NCI-H460 (cell line): ENCODE data around the gene TRIM51G. TPM values are rescaled to one million over a fixed set of nuclear protein-coding genes. Genes with fewer than 3 reads are reported as not detected.
"Not testable (repeated sequence)": the region's sequence is repeated elsewhere in the genome, so short reads cannot be mapped to it uniquely, and the experiment has no call there.

Experiments used
- DNase-seq: peaks from one replicate; pipeline ENCODE4 v3.0.0-alpha.2; 2016; ENCODE audit warnings: low read depth; ENCODE audit errors: extremely low read depth
- polyA plus RNA-seq: library from polyadenylated mRNA; depleted of rRNA; stranded (reverse); fragments of >200 nt; gene quantifications from 2 replicates; pipeline ENCODE4 v1.2.3, GENCODE V29; 2014; cell fraction: nucleus; rRNA removed
- total RNA-seq: library from RNA; depleted of rRNA; stranded (reverse); fragments of >200 nt; shearing (Covaris generic); gene quantifications from 2 replicates; pipeline ENCODE4 v1.2.3, GENCODE V29; 2014; rRNA removed

The TRIM51G gene, protein sequence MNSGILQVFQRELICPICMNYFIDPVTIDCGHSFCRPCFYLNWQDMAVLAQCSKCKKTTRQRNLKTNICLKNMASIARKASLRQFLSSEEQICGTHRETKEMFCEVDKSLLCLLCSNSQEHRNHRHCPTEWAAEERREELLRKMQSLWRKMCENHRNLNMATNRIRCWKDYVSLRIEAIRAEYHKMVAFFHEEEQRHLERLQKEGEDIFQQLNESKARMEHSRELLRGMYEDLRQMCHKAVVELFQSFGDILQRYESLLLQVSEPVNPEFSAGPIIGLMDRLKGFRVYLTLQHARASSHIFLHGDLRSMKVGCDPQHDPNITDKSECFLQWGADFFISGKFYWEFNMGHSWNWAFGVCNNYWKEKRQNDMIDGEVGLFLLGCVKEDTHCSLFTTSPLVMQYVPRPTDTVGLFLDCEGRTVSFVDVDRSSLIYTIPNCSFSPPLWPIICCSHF
- total RNA-seq = not detected in 2 replicates
- polyA plus RNA-seq = not detected in 2 replicates

DNA sequence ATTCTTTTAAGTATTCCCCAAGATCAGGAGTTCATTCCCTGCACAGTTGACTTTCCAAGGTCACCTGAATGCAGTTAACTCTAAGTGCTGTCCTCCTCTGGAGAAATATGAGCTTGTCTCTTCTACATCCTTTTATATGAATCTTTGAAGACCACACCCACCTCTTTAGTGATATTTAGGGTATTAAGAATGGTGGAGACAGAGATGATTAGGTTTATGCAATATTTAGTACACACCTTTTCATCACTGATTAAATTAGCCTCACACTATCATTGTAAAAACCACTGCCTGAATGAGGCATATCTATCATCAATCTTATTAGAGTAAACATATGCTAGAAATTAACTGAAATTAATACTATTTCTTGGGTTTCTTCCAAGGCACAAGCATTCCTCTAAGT, at the start of gene TRIM51G:
TRIM51G (minus strand) TSS at position 101 of the 400 bp plus-strand sequence. CDS start 2,190 bp downstream, outside the sequence.
- not testable (repeated sequence) for DNase-seq

DNA sequence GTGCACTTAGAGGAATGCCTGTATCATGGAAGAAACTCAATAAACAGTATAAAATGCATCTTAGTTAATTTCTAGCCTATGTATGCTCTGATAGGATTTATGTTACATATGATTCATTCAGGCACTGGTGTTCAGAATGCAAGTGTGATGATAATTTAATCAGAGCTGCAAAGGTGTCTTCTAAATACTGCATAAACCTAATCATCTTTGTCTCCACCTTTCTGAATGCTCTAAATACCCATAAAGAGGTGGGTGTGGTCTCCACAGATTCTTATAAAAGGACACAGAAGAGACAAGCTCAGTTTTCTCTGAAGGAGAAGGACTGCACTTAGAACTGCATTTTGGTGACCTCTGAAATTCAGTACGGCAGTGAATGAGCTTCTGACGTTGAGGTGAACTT, 44.8 kb upstream of the TRIM51G start, which contains the start of gene TRIM49B:
TRIM49B (plus strand) TSS at position 301 of the 400 bp plus-strand sequence. CDS start 2,777 bp downstream, outside the sequence.
- DNase-seq = not testable (repeated sequence)

DNA sequence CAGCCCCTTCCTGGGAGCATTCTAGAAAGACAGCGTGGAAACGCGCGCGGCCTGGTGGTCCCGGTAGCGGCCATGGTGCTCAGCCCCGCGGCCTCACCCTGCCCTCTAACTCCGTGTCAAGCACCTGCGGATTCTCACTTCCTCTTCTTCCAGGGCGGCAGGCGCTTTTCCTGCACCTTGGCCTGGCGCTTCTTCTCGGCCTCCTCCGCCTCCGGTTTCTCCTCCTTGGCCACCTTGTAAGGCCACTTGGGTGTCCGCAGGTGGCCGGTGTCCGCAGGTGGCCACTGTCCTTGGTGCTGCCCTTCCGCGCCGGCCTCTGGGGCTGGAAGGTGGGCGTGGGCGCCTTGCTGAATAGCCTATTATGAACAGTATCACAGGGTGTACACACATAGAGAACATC, 15.1 kb downstream of the TRIM51G start:
- not testable (repeated sequence) for DNase-seq

DNA sequence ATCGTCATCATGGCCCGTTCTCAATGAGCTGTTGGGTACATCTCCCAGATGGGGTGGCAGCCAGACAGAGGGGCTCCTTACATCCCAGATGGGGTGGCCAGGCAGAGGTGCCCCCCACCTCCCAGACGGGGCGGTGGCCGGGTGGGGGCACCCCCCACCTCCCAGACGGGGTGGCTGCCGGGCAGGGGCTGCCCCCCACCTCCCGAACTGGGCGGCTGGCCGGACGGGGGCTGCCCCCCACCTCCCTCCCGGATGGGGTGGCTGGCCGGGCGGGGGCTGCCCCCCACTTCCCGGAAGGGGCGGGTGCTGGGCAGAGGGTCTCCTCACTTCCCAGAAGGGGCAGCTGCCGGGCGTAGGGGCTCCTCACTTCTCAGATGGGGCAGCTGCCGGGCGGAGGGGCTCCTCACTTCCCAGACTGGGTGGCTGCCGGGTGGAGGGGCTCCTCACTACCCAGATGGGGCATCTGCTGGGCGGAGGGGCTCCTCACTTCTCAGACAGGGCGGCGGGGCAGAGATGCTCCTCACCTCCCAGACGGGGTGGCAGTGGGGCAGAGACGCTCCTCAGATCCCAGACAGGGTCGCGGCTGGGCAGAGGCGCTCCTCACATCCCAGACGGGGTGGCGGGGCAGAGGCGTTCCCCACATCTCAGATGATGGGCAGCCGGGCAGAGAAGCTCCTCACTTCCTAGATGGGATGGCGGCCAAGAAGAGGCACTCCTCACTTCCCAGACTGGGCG, 28.2 kb downstream of the TRIM51G start:
- DNase-seq = not testable (repeated sequence)

DNA sequence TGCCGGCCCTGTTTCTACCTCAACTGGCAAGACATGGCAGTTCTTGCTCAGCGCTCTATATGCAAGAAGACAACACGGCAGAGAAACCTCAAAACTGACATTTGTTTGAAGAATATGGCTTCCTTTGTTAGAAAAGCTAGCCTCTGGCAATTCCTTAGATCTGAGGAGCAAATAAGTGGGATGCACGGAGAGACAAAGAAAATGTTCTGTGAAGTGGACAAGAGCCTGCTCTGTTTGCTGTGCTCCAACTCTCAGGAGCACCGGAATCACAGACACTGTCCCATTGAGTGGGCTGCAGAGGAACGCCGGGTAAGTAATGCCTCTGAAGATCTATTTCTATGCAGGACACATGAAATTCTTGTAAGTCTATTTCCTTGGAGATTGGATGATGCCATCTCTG, 37.9 kb downstream of the TRIM51G start:
- not testable (repeated sequence) for DNase-seq

Other genes starting within 250 kb of the TRIM51G start
- not detected in 2 replicates for gene TRIM49B, start 44.9 kb upstream of the TRIM51G start, total RNA-seq
- not detected in 2 replicates for gene TRIM64C, start 75.2 kb upstream of the TRIM51G start, total RNA-seq
- not detected in 2 replicates for gene FOLH1, start 224.7 kb upstream of the TRIM51G start, total RNA-seq